A549 (cell line): Measurements from ENCODE around the gene ANGEL1.

Source experiments
- BHLHE40 ChIP-seq: IDR thresholded peaks from 2 replicates; pipeline ENCODE4 v1.6.1; 2012; ENCODE audit warnings: low read depth, low read length, inconsistent platforms
- CEBPB ChIP-seq, 2 experiments: fragments of >200 bp in 1 of 2; sonication (Bioruptor Twin) in 1 of 2; formaldehyde crosslinking in 1 of 2; IDR thresholded peaks; 2 replicates each; pipeline ENCODE4 v1.6.1; 2012 to 2016
- EP300 ChIP-seq, 2 experiments: fragments of >200 bp; sonication (Bioruptor Twin); formaldehyde crosslinking; IDR thresholded peaks; 2 replicates in 1 of 2; 3 replicates in 1 of 2; pipeline ENCODE4 v1.6.1; 2016 to 2017
- FOSL2 ChIP-seq, 2 experiments: fragments of 450-650 bp in 1 of 2; fragments of >200 bp in 1 of 2; sonication (Bioruptor Twin) in 1 of 2; formaldehyde crosslinking; IDR thresholded peaks; 2 replicates each; pipeline versions ENCODE4 v1.5.0 to v1.6.1; 2016 to 2020; ENCODE audit warnings: mild to moderate bottlenecking in 1 of 2, moderate library complexity in 1 of 2
- NR3C1 ChIP-seq: fragments of >200 bp; sonication (Bioruptor Twin); formaldehyde crosslinking; IDR thresholded peaks from 3 replicates; pipeline ENCODE4 v1.6.1; 2017
- POLR2A ChIP-seq: IDR thresholded peaks from 2 replicates; pipeline ENCODE4 v1.6.1; 2012; ENCODE audit warnings: mild to moderate bottlenecking, low read length
- RAD21 ChIP-seq, 2 experiments: fragments of >200 bp in 1 of 2; sonication (Bioruptor Twin) in 1 of 2; formaldehyde crosslinking in 1 of 2; IDR thresholded peaks in 1 of 2; conservative IDR thresholded peaks in 1 of 2; 2 replicates in 1 of 2; 3 replicates in 1 of 2; pipeline ENCODE4 v1.6.1; 2012 to 2018; ENCODE audit warnings: inconsistent platforms in 1 of 2
- RFX5 ChIP-seq: fragments of 450-650 bp; IDR thresholded peaks from 2 replicates; pipeline ENCODE4 v1.7.1; 2014; ENCODE audit warnings: antibody characterized with exemption, mild to moderate bottlenecking, moderate library complexity
- ZFP36 ChIP-seq: fragments of 450-650 bp; IDR thresholded peaks from 2 replicates; pipeline ENCODE4 v1.6.1; 2014; ENCODE audit warnings: borderline replicate concordance; ENCODE audit not compliant: partially characterized antibody
- TF ChIP-seq, protein P1 (sequence below): fragments of >200 bp; sonication (Bioruptor Twin); formaldehyde crosslinking; IDR thresholded peaks from 3 replicates; pipeline ENCODE4 v1.5.1; 2016
- TF ChIP-seq, protein P2 (sequence below): IDR thresholded peaks from 2 replicates; pipeline ENCODE4 v1.6.1; 2012
- TF ChIP-seq, protein P3 (sequence below): IDR thresholded peaks from 2 replicates; pipeline ENCODE4 v1.6.1; 2012
- TF ChIP-seq, protein P4 (sequence below): fragments of >200 bp; sonication (Bioruptor Twin); formaldehyde crosslinking; IDR thresholded peaks from 3 replicates; pipeline ENCODE4 v1.6.1; 2016
- TF ChIP-seq, protein P5 (sequence below): fragments of 450-650 bp; IDR thresholded peaks from 2 replicates; pipeline ENCODE4 v1.6.1; 2014; ENCODE audit warnings: antibody characterized with exemption

DNA sequence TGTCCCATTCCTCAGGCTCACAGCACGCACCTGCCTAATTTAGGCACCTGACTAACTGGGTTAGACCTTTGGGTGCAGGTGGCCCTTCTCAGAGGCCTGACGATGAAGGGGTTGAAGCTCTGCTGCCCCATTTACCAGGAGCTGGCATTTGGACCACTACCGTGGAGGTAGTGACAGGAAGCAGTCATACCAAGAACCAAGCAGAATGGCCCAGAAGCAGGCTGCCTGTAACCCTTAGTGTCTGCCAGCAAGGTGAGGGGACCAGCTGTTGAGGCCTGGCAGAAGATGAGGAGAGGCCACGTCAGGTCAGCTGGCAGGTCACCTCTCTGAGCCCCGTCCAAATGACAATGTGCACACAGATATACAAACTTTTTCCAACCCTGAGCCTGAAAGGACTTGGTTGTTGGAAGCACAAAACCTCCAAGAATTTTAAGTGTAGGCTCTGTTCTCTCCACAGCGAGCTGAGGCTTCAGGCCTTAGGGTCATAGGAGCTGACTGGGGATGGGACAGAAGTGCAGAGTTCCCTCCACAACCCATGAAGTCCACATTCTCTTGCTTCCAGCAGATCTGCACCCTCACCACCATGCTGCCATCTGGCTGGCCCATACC, 28.3 kb downstream of the ANGEL1 start:
- no peak for TF ChIP-seq FOSL2 (IDR thresholded peaks at IDR 0.05)
- TF ChIP-seq FOSL2 (CRISPR knock-in tag; IDR thresholded peaks at IDR 0.05) = no peak
- no peak for TF ChIP-seq CEBPB (IDR thresholded peaks at IDR 0.05)
- TF ChIP-seq, protein P1, sequence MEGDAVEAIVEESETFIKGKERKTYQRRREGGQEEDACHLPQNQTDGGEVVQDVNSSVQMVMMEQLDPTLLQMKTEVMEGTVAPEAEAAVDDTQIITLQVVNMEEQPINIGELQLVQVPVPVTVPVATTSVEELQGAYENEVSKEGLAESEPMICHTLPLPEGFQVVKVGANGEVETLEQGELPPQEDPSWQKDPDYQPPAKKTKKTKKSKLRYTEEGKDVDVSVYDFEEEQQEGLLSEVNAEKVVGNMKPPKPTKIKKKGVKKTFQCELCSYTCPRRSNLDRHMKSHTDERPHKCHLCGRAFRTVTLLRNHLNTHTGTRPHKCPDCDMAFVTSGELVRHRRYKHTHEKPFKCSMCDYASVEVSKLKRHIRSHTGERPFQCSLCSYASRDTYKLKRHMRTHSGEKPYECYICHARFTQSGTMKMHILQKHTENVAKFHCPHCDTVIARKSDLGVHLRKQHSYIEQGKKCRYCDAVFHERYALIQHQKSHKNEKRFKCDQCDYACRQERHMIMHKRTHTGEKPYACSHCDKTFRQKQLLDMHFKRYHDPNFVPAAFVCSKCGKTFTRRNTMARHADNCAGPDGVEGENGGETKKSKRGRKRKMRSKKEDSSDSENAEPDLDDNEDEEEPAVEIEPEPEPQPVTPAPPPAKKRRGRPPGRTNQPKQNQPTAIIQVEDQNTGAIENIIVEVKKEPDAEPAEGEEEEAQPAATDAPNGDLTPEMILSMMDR = no peak
- TF ChIP-seq RFX5 = no peak
- no peak for TF ChIP-seq BHLHE40
- TF ChIP-seq, protein P2, sequence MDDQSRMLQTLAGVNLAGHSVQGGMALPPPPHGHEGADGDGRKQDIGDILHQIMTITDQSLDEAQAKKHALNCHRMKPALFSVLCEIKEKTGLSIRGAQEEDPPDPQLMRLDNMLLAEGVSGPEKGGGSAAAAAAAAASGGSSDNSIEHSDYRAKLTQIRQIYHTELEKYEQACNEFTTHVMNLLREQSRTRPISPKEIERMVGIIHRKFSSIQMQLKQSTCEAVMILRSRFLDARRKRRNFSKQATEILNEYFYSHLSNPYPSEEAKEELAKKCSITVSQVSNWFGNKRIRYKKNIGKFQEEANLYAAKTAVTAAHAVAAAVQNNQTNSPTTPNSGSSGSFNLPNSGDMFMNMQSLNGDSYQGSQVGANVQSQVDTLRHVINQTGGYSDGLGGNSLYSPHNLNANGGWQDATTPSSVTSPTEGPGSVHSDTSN = no peak
- TF ChIP-seq, protein P3, sequence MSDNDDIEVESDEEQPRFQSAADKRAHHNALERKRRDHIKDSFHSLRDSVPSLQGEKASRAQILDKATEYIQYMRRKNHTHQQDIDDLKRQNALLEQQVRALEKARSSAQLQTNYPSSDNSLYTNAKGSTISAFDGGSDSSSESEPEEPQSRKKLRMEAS = no peak
- TF ChIP-seq POLR2A = no peak
- TF ChIP-seq ZFP36 = no peak
- TF ChIP-seq, protein P4, sequence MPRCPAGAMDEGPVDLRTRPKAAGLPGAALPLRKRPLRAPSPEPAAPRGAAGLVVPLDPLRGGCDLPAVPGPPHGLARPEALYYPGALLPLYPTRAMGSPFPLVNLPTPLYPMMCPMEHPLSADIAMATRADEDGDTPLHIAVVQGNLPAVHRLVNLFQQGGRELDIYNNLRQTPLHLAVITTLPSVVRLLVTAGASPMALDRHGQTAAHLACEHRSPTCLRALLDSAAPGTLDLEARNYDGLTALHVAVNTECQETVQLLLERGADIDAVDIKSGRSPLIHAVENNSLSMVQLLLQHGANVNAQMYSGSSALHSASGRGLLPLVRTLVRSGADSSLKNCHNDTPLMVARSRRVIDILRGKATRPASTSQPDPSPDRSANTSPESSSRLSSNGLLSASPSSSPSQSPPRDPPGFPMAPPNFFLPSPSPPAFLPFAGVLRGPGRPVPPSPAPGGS = no peak
- TF ChIP-seq, protein P5, sequence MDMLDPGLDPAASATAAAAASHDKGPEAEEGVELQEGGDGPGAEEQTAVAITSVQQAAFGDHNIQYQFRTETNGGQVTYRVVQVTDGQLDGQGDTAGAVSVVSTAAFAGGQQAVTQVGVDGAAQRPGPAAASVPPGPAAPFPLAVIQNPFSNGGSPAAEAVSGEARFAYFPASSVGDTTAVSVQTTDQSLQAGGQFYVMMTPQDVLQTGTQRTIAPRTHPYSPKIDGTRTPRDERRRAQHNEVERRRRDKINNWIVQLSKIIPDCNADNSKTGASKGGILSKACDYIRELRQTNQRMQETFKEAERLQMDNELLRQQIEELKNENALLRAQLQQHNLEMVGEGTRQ = no peak
- TF ChIP-seq NR3C1 = no peak
- TF ChIP-seq EP300 (IDR thresholded peaks at IDR 0.05) = no peak
- TF ChIP-seq RAD21 (conservative IDR thresholded peaks at IDR 0.05 in 1 of 2, IDR thresholded peaks at IDR 0.05 in 1 of 2) = no peak
